Activated CD4-positive, alpha-beta memory T cell treated with anti-CD3 and anti-CD28 coated beads for 36 hours (primary cell): Measurements from ENCODE around the gene MTA1. TPM values are rescaled to one million over a fixed set of nuclear protein-coding genes. Genes with fewer than 3 reads are reported as not detected.

Source experiments
- CTCF ChIA-PET: fragments of 350-600 bp; sonication (Branson Sonifier 250); formaldehyde crosslinking; loops from one replicate; lab custom pipeline; 2021; ENCODE audit warnings: antibody characterized with exemption, inconsistent platforms; lab: Charles Lee
- POLR2A ChIA-PET: fragments of 350-600 bp; sonication (Branson Sonifier 250); formaldehyde crosslinking; loops from one replicate; lab custom pipeline; 2021; ENCODE audit warnings: antibody characterized with exemption; lab: Charles Lee
- DNase-seq: peaks from one replicate; pipeline ENCODE4 v3.0.0-alpha.2; 2020
- H3K27ac Mint-ChIP-seq: one replicate; pipeline ENCODE4 v1.8.0; 2021; ENCODE audit warnings: mixed read lengths
- H3K27me3 Mint-ChIP-seq: one replicate; pipeline ENCODE4 v1.8.0; 2021; ENCODE audit warnings: mixed read lengths
- H3K36me3 Mint-ChIP-seq: one replicate; pipeline ENCODE4 v1.8.0; 2021; ENCODE audit warnings: mixed read lengths
- H3K4me1 Mint-ChIP-seq: one replicate; pipeline ENCODE4 v1.8.0; 2021; ENCODE audit warnings: low read depth, mixed read lengths
- H3K4me3 Mint-ChIP-seq: one replicate; pipeline ENCODE4 v1.8.0; 2021; ENCODE audit warnings: mild to moderate bottlenecking, mixed read lengths
- H3K9me3 Mint-ChIP-seq: one replicate; pipeline ENCODE4 v1.8.0; 2021; ENCODE audit warnings: mixed read lengths
- intact Hi-C: fragments of 100-400 bp; cut with micrococcal nuclease; formaldehyde crosslinking; loops from one replicate; pipeline ENCODE4 v1.15.1; 2023
- total RNA-seq, 2 experiments: library from RNA; stranded (reverse); gene quantifications; one replicate each; pipeline ENCODE4 v1.2.3, GENCODE V29; 2021

The MTA1 gene
- total RNA-seq, 2 experiments from 2014 or later: 107 to 109 TPM

GRCh38 chr14:105382343-105383082, 37.1 kb upstream of the MTA1 start:
- POLR2A ChIA-PET: no interaction called here
- H3K4me3 Mint-ChIP-seq: no peak overlapping the region

DNA sequence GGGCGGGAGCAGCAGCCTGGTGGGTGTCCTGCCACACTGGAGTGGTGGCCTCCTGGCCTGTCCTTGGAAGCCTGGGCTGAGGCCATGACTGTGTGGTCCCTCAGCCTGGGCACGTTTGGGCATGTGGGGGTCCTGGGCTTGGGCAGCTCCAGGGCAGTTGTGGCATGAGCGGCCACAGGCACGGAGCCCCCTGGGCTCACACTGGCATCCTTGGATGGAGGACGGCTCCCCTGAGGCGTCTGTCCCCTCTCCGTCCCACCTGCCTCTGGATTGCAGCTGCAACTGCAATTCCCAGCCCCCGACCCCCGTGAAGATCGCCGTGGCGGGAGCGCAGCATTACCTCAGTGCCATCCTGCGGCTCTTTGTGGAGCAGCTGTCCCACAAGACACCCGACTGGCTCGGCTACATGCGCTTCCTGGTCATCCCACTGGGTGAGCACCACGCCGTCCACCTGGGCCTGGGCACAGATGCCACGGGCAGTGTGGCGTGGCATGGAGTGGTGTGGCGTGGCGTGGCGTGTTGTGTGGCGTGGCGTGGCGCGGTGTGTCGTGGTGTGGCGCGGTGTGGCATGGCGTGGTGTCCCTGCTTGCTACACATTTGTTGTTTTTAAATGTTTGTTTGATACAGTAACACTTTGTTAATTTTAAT, 36.4 kb upstream of the MTA1 start:
- H3K27ac Mint-ChIP-seq: no peak overlapping the region
- H3K4me3 Mint-ChIP-seq: no peak overlapping the region
- POLR2A ChIA-PET: no interaction called here
- H3K4me1 Mint-ChIP-seq: no peaks in the 10 kb centered on the region
- no peaks in the 10 kb centered on the region for H3K27me3 Mint-ChIP-seq
- CTCF ChIA-PET: interaction anchor here (0.7 to 1.2 kb wide), 2 partner anchors 13 to 30 kb away, joined by 3 to 4 read pairs; no protein-coding TSS in a partner anchor
- no peaks in the 10 kb centered on the region for H3K9me3 Mint-ChIP-seq
- intact Hi-C loops: no loop called here
- peaks cover 2% of the 10 kb centered on the region for H3K36me3 Mint-ChIP-seq
- no peak for DNase-seq

More at GRCh38 chr14:105382343-105383082, 37.1 kb upstream of the MTA1 start:
- Mint-ChIP-seq H3K27me3 (no peaks in the 10 kb centered on the region), H3K9me3 (no peaks in the 10 kb centered on the region), H3K4me1 (no peaks in the 10 kb centered on the region), H3K36me3 (peaks cover 2% of the 10 kb centered on the region), H3K27ac (no peak overlapping the region)
- no peak for DNase-seq
- intact Hi-C loops: no loop called here
- CTCF ChIA-PET: interaction anchor here (0.7 to 1.2 kb wide), 2 partner anchors 12 to 30 kb away, joined by 3 to 4 read pairs; no protein-coding TSS in a partner anchor

DNA sequence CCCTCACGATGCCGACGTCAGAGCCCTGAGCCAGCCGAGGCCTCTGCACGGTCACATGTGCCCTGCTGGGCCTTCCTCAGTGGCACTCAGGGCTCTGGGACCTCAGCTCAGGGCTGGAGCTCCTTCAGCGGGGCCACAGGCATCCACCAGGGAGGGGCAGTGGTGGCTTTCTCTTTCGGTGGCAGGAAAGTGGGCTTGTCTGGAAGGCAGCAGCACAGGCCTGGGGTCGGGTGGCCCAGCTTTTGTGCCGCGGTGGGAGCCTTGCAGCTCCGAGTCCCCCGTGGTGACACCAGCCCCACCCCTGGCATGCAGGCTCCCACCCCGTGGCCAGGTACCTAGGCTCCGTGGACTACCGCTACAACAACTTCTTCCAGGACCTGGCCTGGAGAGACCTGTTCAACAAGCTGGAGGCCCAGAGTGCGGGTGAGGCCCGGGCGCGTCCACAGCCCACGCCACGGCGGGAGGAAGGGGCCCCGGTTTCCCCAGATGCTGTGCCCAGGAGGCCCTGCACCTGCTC, 35.5 kb upstream of the MTA1 start:
- Mint-ChIP-seq H3K27ac (no peak overlapping the region), H3K4me1 (no peaks in the 10 kb centered on the region), H3K27me3 (no peaks in the 10 kb centered on the region), H3K4me3 (no peak overlapping the region), H3K36me3 (peaks cover 2% of the 10 kb centered on the region), H3K9me3 (no peaks in the 10 kb centered on the region)
- intact Hi-C loops: no loop called here
- ChIA-PET CTCF (no interaction called here), POLR2A (no interaction called here)
- no peak for DNase-seq

DNA sequence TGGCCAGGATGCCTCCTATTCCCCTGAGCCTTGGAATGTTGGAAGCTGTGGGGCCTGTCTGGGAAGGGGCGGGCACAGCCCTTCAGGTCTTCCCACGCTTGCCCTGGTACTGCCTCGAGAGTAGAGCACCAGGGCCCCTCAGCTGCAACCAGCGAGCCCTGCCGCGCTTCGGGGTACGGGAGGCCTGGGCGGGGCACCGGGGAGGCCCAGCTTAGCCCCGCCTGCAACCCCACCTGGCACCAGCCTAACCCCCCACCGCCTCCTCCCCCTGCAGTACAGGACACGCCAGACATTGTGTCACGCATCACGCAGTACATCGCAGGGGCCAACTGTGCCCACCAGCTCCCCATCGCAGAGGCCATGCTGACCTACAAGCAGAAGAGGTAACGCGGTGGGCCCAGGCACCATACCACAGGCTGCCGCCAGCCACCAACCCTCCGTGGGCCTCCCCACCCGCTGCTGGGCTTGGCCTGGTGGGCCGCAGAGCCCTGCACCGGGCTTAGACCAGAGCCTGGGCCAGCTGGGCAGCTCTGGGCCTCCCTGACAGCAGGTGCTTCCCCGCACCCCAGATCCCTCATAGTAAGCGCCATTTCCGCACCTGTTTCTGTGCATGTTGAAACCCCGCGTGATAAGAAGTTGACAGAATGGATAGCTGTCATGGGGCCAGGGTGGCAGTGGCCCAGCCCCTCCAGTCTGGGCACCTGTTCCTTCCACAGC, 34.9 kb upstream of the MTA1 start:
- Mint-ChIP-seq H3K4me1 (no peaks in the 10 kb centered on the region), H3K9me3 (no peaks in the 10 kb centered on the region), H3K36me3 (peaks cover 2% of the 10 kb centered on the region), H3K4me3 (no peak overlapping the region), H3K27ac (no peak overlapping the region), H3K27me3 (no peaks in the 10 kb centered on the region)
- DNase-seq: no peak
- POLR2A ChIA-PET: no interaction called here
- CTCF ChIA-PET: interaction anchor here (2.2 kb wide), 1 partner anchor 14 kb away, joined by 6 read pairs; no protein-coding TSS in a partner anchor
- intact Hi-C loops: no loop called here

DNA sequence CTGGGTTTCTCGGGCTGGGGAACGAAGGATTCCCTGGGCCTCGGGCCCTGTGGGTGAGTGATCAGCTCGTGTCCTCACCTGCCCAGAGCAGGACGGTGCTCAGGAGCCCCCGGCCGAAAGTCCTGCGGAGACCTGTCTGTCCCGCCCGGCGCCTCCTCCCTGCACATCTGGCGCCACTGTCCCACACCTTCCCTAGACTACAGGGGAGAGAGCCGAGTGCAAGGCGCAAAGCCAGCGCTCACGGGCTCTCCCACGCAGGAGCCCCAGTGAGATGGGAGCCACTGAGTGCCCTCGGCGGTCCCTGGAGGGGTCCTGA, 34.3 kb upstream of the MTA1 start:
- H3K36me3 Mint-ChIP-seq: peaks cover 2% of the 10 kb centered on the region
- H3K4me3 Mint-ChIP-seq: no peak overlapping the region
- H3K9me3 Mint-ChIP-seq: no peaks in the 10 kb centered on the region
- no peaks in the 10 kb centered on the region for H3K27me3 Mint-ChIP-seq
- no peak for DNase-seq
- H3K27ac Mint-ChIP-seq: no peak overlapping the region
- intact Hi-C loops: no loop called here
- ChIA-PET POLR2A (no interaction called here), CTCF (interaction anchor here (2.2 kb wide), 1 partner anchor 15 kb away, joined by 6 read pairs; no protein-coding TSS in a partner anchor)
- no peaks in the 10 kb centered on the region for H3K4me1 Mint-ChIP-seq

DNA sequence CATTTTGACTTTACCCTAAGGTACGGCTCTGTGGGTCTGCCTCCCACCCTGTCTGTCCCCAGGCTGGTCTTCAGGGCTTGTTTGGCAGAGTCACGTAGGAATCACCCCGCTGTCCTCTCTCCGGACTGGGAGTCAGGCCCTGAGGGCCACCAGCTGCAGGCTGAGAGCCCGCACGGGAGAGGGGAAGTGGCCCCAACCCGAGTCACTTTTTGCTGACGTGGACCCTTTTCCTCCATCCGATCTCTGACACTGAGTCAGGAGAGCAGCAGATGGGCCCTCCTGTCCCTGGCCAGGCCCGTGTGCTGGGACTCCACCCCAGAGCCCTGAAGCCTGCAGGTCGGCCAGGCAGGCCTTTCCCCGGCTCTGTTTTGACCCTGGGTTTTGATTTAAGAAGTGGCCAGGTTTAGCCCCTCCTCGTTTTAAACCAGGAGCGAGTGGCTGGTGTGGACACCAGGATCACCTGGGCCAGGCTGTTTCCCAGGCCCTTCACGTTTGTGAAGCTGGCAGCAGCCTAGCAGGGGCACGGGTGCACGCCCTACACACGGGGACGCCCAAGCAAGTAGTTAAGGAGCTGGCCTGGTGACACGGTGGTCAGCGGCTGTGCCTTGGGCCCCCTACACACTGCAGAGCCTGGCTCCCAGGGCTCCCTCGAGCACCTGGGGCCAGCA, 33.8 kb upstream of the MTA1 start:
- no peaks in the 10 kb centered on the region for H3K4me1 Mint-ChIP-seq
- no peak for DNase-seq
- intact Hi-C loops: no loop called here
- no peak overlapping the region for H3K4me3 Mint-ChIP-seq
- no peaks in the 10 kb centered on the region for H3K9me3 Mint-ChIP-seq
- H3K36me3 Mint-ChIP-seq: peaks cover 2% of the 10 kb centered on the region
- H3K27ac Mint-ChIP-seq: no peak overlapping the region
- ChIA-PET POLR2A (no interaction called here), CTCF (interaction anchor here (2.2 kb wide), 1 partner anchor 15 kb away, joined by 6 read pairs; no protein-coding TSS in a partner anchor)
- H3K27me3 Mint-ChIP-seq: no peaks in the 10 kb centered on the region

GRCh38 chr14:105386581-105387529, 32.8 kb upstream of the MTA1 start:
- H3K36me3 Mint-ChIP-seq: peaks cover 2% of the 10 kb centered on the region
- CTCF ChIA-PET: interaction anchor here (2.2 kb wide), 1 partner anchor 16 kb away, joined by 6 read pairs; no protein-coding TSS in a partner anchor
- POLR2A ChIA-PET: no interaction called here
- no peak for DNase-seq
- no peaks in the 10 kb centered on the region for H3K9me3 Mint-ChIP-seq
- H3K27me3 Mint-ChIP-seq: no peaks in the 10 kb centered on the region
- no peak overlapping the region for H3K4me3 Mint-ChIP-seq
- H3K27ac Mint-ChIP-seq: no peak overlapping the region
- intact Hi-C loops: no loop called here
- H3K4me1 Mint-ChIP-seq: no peaks in the 10 kb centered on the region

- no peaks in the 10 kb centered on the region for H3K4me1 Mint-ChIP-seq
- ChIA-PET POLR2A (no interaction called here), CTCF (no interaction called here)
- peaks cover 2% of the 10 kb centered on the region for H3K36me3 Mint-ChIP-seq
- H3K9me3 Mint-ChIP-seq: no peaks in the 10 kb centered on the region
- no peak for DNase-seq
- H3K27ac Mint-ChIP-seq: no peak overlapping the region
- intact Hi-C loops: no loop called here
- no peak overlapping the region for H3K4me3 Mint-ChIP-seq
- H3K27me3 Mint-ChIP-seq: no peaks in the 10 kb centered on the region
Measured at GRCh38 chr14:105387530-105387922, 32.1 kb upstream of the MTA1 start.

DNA sequence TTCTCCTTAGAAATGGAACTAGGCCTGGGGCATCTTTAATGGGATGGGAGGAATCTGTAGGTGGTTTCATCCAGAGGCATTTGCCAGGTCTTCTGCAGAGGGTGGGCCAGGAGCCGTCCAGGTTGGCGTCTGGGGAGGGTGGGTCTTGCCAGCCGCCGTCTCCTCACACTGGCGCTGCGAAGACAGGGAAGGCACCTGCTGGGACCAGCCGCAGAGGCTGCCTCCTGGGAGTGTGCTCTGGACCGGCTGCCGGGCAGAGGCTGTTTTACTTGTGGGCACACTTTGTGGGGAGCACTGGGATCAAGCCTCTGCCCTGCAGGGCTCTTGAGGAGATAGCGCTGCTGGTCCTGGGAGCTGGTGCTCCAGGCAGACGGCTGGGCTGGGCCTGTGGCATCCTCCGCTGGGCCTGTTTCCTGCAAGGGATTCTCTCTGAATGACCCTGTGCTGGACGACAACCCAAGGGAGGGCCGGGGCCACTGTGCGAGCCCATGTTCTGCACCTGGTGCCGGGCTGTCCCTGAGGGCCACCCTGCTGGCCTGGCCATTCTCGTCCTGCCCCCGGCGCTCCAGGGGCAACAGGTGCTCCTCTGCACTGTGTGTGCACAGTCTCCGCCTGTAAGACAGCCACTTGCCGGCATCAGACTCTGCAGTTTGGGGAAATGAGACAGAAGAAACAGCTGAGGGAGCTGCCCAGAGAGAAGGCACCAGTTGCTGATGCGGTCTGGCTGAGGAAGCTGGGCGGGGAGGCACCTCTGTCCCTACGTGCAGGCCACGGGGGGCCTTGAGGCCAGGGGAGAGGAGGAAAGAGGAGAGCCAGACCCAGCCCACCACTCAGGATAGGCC, 31.3 kb upstream of the MTA1 start:
- ChIA-PET POLR2A (no interaction called here), CTCF (interaction anchor here (2.8 kb wide), 1 partner anchor 18 kb away, joined by 11 read pairs; no protein-coding TSS in a partner anchor)
- Mint-ChIP-seq H3K36me3 (peaks cover 2% of the 10 kb centered on the region), H3K4me3 (no peak overlapping the region), H3K27ac (no peak overlapping the region), H3K9me3 (no peaks in the 10 kb centered on the region), H3K4me1 (no peaks in the 10 kb centered on the region), H3K27me3 (no peaks in the 10 kb centered on the region)
- intact Hi-C loops: no loop called here
- DNase-seq: no peak

DNA sequence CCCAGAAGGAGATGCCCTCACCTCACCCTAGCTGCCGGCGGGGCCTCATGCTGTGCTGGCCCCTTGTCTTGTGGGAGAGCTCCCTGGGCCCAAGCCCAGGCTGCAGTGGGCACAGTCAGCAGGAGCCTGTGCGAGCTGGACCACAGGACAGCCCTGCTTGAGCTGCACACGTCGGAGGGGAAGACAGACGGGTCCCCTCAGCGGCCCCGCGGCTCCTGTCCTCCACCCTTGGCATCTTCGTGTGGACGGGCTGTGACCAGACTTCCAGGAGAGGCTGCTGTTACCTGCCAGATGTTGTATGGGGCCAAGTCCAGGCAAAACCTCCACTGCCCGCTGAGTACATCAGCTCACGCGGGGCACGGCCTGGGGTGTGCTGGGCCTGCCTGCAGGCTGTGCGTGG, 30.7 kb upstream of the MTA1 start:
- CTCF ChIA-PET: interaction anchor here (2.8 kb wide), 1 partner anchor 18 kb away, joined by 11 read pairs; no protein-coding TSS in a partner anchor
- no peak for DNase-seq
- H3K27ac Mint-ChIP-seq: no peak overlapping the region
- no peak overlapping the region for H3K4me3 Mint-ChIP-seq
- no peaks in the 10 kb centered on the region for H3K9me3 Mint-ChIP-seq
- H3K36me3 Mint-ChIP-seq: no peaks in the 10 kb centered on the region
- H3K4me1 Mint-ChIP-seq: no peaks in the 10 kb centered on the region
- POLR2A ChIA-PET: no interaction called here
- H3K27me3 Mint-ChIP-seq: no peaks in the 10 kb centered on the region
- intact Hi-C loops: no loop called here
